Measurements from ENCODE around the gene CTSA.

Gene CTSA

DNA sequence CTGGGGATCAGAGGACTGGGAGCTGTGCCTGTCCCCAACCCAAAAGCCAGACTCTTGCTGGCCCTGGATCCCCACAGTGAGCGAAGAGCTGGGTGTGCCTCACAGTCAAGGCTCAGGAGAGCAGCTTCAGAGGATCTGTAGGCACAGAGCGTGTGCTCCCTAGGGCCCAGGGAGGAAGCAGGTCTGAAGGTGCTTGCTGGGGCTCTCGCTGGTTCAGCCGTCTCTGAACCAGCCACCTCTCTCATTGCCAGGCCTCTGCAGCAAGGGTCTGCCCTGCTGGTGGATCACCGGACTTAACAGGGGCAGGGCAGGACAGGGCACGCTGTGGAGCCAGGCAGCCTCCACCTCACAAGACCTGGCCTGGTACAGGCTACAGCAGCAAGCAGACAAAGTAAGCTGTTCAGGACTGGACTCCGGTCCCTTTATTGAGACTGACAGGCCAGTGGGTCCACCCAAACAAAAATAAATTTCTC, 57.2 kb downstream of the CTSA start:
- H3K4me3 ChIP-seq (ENCODE audit: low read depth, low read length) = no peak overlapping the region
- no peak for DNase-seq (ENCODE audit: low read depth)
- TF ChIP-seq, protein P1, sequence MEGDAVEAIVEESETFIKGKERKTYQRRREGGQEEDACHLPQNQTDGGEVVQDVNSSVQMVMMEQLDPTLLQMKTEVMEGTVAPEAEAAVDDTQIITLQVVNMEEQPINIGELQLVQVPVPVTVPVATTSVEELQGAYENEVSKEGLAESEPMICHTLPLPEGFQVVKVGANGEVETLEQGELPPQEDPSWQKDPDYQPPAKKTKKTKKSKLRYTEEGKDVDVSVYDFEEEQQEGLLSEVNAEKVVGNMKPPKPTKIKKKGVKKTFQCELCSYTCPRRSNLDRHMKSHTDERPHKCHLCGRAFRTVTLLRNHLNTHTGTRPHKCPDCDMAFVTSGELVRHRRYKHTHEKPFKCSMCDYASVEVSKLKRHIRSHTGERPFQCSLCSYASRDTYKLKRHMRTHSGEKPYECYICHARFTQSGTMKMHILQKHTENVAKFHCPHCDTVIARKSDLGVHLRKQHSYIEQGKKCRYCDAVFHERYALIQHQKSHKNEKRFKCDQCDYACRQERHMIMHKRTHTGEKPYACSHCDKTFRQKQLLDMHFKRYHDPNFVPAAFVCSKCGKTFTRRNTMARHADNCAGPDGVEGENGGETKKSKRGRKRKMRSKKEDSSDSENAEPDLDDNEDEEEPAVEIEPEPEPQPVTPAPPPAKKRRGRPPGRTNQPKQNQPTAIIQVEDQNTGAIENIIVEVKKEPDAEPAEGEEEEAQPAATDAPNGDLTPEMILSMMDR (IDR thresholded peaks at IDR 0.05; ENCODE audit: insufficient read depth, low read depth, low read length, missing control alignments) = no peak
